Activated T-cell treated with anti-CD3 and anti-CD28 coated beads, Interleukin-2, amount 50 U/mL, for 72 hours (primary cell): Measurements from ENCODE around the gene PPP1R18. TPM values are rescaled to one million over a fixed set of nuclear protein-coding genes. Genes with fewer than 3 reads are reported as not detected.
"Not testable (repeated sequence)": the region's sequence is repeated elsewhere in the genome, so short reads cannot be mapped to it uniquely, and the experiment has no call there.

Experiments
- ATAC-seq, 2 donors: fragments of 150-1000 bp; cut with Tn5 transposase; replicated peaks in 1 of 2; 2 replicates each; pipeline ENCODE4 v1.10.0; 2021; ENCODE audit warnings: moderate library complexity in 2 of 2, mild to moderate bottlenecking in 1 of 2
- DNase-seq, 2 donors: peaks; one replicate each; pipeline ENCODE4 v3.0.0; 2021 to 2022; ENCODE audit warnings: mixed read lengths in 1 of 2
- H3K27ac Mint-ChIP-seq: one replicate; pipeline ENCODE4 v1.8.0; 2022; ENCODE audit warnings: mild to moderate bottlenecking, moderate library complexity, mixed read lengths
- H3K27me3 Mint-ChIP-seq: one replicate; pipeline ENCODE4 v1.8.0; 2022; ENCODE audit warnings: low read depth, mixed read lengths
- H3K36me3 Mint-ChIP-seq, 2 donors: one replicate each; pipeline ENCODE4 v1.8.0; 2022; ENCODE audit warnings: mixed read lengths in 2 of 2, mild to moderate bottlenecking in 1 of 2; ENCODE audit not compliant: insufficient read depth in 2 of 2
- H3K4me1 Mint-ChIP-seq: one replicate; pipeline ENCODE4 v1.8.0; 2022; ENCODE audit warnings: low read depth, mixed read lengths
- H3K4me3 Mint-ChIP-seq, 2 donors: one replicate each; pipeline ENCODE4 v1.8.0; 2022; ENCODE audit warnings: mild to moderate bottlenecking in 2 of 2, mixed read lengths in 2 of 2, moderate library complexity in 2 of 2
- H3K9me3 Mint-ChIP-seq, 2 donors: one replicate each; pipeline ENCODE4 v1.8.0; 2022; ENCODE audit warnings: mixed read lengths in 2 of 2
- total RNA-seq, 2 donors: library from RNA; stranded (reverse); gene quantifications; one replicate each; pipeline ENCODE4 v1.2.3, GENCODE V29; 2022

PPP1R18 gene
- 100 to 1,000 TPM; 179 to 200 TPM for total RNA-seq

DNA sequence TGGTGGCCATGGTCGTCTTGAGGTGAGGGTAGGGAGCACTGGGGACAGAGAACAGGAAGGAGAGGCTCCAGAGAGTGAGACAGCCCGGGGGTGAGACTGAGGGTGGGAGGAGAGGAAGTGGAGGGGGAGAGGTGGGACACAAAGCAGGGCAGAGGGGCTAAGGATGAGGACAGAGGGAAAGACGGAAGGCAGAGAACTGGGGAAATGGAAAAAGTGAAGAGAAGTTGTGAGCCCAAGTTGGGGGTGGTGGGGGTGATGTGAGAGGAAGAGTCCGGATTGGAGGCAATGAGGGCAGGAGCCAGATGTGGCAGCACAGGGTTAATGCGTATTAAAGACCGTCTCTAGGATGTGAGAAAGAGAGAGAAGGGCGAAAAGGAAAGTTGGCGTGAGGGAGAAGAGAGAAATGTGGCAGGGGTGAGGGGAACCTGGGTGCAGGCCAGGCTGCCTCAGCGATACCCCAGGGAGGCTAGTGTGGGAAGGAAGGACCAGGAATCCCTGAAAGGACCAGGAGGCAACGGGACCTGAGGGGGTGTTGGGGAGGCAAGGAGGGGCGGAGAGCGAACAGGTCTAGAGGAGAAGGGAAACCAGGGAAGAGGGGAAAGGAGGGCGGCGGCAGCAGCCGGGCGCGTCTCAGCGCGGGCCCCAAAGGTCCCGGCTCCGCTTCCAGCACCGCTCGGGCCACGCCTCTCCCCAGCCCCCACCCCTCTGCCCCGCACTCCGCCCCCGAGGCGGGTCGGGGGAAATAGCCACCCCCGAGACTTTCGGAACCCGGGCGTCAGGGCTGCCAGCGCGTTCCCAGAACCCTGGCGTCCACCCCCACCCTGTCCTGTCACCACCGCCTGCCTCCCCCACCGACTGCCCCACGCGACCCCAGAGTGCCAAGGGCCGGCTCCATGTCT lies at the start of gene PPP1R18:
Gene PPP1R18, minus strand, starts transcription at position 637 of the 899 bp plus-strand sequence. Its CDS starts 627 bp downstream, at position 10.
- H3K9me3 Mint-ChIP-seq = no peaks in the 10 kb centered on the region
- peaks cover 40% of the 10 kb centered on the region for H3K4me1 Mint-ChIP-seq
- H3K36me3 Mint-ChIP-seq = peaks cover 33 to 39% of the 10 kb centered on the region in 2 donors
- ATAC-seq (peak; percentile 44 to 56), DNase-seq (peak; percentile 86 to 87)
- H3K27ac Mint-ChIP-seq = peak within 1 kb of the TSS; percentile 95
- no peaks in the 10 kb centered on the region for H3K27me3 Mint-ChIP-seq
- H3K4me3 Mint-ChIP-seq = peak within 1 kb of the TSS; percentile 96 to 98

- peaks cover 35 to 59% of the 10 kb centered on the region in 2 donors for H3K36me3 Mint-ChIP-seq
- ATAC-seq = peak; percentile 24 to 30
- no peaks in the 10 kb centered on the region for H3K27me3 Mint-ChIP-seq
- H3K9me3 Mint-ChIP-seq = no peaks in the 10 kb centered on the region
- peak in 1 of 2 donors; percentile 39 for DNase-seq
- H3K4me1 Mint-ChIP-seq = peaks cover 90% of the 10 kb centered on the region
- peak overlapping the region; percentile 91 for H3K27ac Mint-ChIP-seq
- H3K4me3 Mint-ChIP-seq = peak overlapping the region; percentile 75 to 83
Observed at GRCh38 chr6:30735668-30736314, 49.3 kb upstream of the PPP1R18 start.

DNA sequence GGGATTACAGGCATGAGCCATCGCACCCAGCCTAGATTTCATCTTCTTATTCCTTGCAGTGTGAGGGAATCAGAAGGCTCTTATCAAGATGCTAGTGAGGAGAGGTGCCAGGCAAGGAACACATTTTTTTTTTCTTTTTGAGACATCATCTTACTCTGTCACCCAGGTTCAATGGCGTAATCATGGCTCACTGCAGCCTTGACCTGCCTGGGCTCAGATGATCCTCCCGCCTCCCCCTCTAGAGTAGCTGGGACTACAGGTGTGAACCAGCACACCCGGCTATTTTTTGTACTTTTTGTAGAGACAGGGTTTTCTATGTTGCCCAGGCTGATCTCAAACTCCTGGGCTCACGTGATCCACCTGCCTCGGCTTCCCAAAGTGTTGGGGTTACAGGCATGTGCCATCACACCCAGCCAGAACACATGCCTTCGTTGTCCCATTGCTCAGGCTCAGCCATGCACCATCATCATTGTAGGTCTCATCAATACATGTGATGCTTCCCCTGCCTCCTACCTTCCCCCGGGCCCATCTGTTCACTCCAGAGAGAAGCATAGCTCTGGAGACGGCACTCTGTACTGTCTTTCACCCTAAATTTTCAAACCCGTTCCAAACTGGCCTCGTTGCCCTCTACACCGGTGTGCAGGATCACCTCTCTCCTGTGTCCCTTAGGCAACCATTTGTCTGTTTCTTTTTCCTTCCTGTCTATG lies 45.9 kb upstream of the PPP1R18 start:
- Mint-ChIP-seq H3K4me3 (peak overlapping the region in 1 of 2 donors; percentile 4), H3K27ac (no peak overlapping the region), H3K36me3 (peaks cover 21 to 30% of the 10 kb centered on the region in 2 donors), H3K27me3 (no peaks in the 10 kb centered on the region), H3K4me1 (peaks cover 76% of the 10 kb centered on the region), H3K9me3 (no peaks in the 10 kb centered on the region)
- DNase-seq = no peak
- ATAC-seq = no peak

GRCh38 chr6:30730601-30731435 lies 44.4 kb upstream of the PPP1R18 start:
- Mint-ChIP-seq H3K4me3 (peak overlapping the region; percentile 12 to 46), H3K4me1 (peaks cover 60% of the 10 kb centered on the region), H3K27me3 (no peaks in the 10 kb centered on the region), H3K36me3 (peaks cover 13 to 17% of the 10 kb centered on the region in 2 donors), H3K9me3 (no peaks in the 10 kb centered on the region), H3K27ac (no peak overlapping the region)
- peak; percentile 85 to 88 for DNase-seq
- ATAC-seq = peak; percentile 76 to 82

GRCh38 chr6:30727920-30728553 lies 41.6 kb upstream of the PPP1R18 start:
- ATAC-seq (no peak), DNase-seq (no peak)
- Mint-ChIP-seq H3K27ac (peak overlapping the region; percentile 24), H3K4me1 (peaks cover 65% of the 10 kb centered on the region), H3K36me3 (peaks cover 19 to 27% of the 10 kb centered on the region in 2 donors), H3K4me3 (no peak overlapping the region), H3K27me3 (no peaks in the 10 kb centered on the region), H3K9me3 (no peaks in the 10 kb centered on the region)

DNA sequence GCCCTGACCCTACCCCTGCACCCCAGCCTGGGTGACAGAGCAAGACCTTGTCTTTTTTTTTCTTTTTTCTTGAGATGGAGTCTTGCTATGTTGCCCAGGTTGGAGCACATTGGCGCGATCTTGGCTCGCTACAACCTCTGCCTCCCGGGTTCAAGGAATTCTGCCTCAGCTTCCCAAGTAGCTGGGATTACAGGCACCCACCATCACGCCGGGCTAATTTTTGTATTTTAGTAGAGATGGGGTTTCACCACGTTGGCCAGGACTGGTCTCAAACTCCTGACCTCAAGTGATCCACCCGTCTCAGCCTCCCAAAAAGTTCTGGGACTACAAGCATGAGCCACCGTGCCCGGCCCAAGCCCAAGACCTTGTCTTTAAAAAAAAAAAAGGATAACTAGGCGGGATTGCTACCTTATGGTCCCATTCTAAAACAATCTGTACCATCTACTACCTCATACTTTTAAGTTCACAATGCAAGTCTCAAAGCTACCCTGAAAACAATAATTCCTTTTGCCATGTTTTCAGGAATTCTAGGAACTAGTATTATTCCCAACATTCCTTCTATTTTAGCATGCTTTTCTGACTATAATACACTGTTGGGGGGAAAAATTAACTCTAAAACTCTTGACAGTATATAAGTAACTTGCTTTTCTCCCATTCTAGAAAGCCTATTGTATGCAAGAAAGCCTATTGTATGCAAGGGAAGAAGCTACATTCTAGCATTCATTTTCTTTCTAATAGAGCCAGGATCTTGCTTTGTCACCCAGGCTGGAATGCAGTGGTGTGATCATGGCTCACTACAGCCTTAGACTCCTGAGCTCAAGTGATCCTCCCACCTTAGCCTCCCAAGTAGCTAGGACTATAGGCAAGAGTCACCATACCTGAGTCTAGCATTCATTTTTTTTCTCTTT lies 40.3 kb upstream of the PPP1R18 start:
- ATAC-seq = no peak
- Mint-ChIP-seq H3K27ac (peak overlapping the region; percentile 93), H3K4me1 (peaks cover 63% of the 10 kb centered on the region), H3K9me3 (no peaks in the 10 kb centered on the region), H3K36me3 (peaks cover 23 to 35% of the 10 kb centered on the region in 2 donors), H3K27me3 (no peaks in the 10 kb centered on the region), H3K4me3 (no peak overlapping the region)
- no peak for DNase-seq

DNA sequence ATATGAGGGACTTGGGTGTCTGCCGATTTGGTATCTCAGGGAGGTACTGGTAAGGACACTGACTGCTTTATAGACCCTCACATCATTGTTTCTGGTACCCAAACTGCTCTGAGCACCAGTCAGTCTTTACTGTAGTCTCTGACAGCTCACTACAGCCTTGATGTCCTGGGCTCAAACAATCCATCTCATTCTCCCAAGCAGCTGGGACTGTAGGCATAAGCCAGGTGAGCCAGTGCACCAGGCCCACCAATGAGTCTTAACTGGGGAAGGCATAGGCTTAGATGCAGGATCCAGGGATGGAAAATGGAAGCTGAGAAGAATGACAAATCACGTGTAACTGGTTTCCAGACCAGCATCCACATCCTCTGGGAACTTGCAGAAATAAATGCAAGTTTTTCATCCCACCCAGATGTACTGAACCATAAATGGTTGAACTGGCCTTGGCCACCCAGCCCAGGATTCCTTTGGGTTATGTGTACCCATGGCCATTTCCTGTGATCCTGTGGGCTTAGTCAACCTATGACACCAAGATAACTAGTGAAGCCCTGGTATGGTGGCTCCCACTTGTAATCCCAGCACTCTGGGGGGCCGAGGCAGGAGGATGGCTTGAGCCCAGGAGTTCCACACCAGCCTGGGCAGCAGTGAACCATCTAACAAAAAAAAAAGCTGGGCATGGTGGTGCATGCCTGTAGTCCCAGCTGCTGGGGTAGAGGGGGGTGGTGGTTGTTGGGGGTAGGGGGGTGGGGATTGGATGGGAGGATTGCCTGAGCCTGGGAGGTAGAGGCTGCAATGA lies 39.5 kb upstream of the PPP1R18 start:
- no peak for DNase-seq
- ATAC-seq = no peak
- Mint-ChIP-seq H3K27ac (peak overlapping the region; percentile 85), H3K4me3 (no peak overlapping the region), H3K9me3 (no peaks in the 10 kb centered on the region), H3K36me3 (peaks cover 28 to 42% of the 10 kb centered on the region in 2 donors), H3K27me3 (no peaks in the 10 kb centered on the region), H3K4me1 (peaks cover 56% of the 10 kb centered on the region)

- H3K4me1 Mint-ChIP-seq = peaks cover 47% of the 10 kb centered on the region
- H3K4me3 Mint-ChIP-seq = peak overlapping the region; percentile 81 to 94
Observed at GRCh38 chr6:30724906-30725667, 38.6 kb upstream of the PPP1R18 start.

GRCh38 chr6:30723843-30724741 lies 37.6 kb upstream of the PPP1R18 start:
- Mint-ChIP-seq H3K4me3 (peak overlapping the region; percentile 94 to 96), H3K4me1 (peaks cover 51% of the 10 kb centered on the region), H3K36me3 (peaks cover 28 to 48% of the 10 kb centered on the region in 2 donors), H3K27ac (peak overlapping the region; percentile 99)
- H3K9me3 Mint-ChIP-seq, ATAC-seq, H3K27me3 Mint-ChIP-seq: not testable (repeated sequence)
- peak in 1 of 2 donors; percentile 9 for DNase-seq

More at GRCh38 chr6:30724906-30725667, 38.6 kb upstream of the PPP1R18 start:
- no peak for DNase-seq
- Mint-ChIP-seq H3K27me3 (no peaks in the 10 kb centered on the region), H3K9me3 (no peaks in the 10 kb centered on the region), H3K27ac (peak overlapping the region; percentile 55), H3K36me3 (peaks cover 29 to 49% of the 10 kb centered on the region in 2 donors)
- ATAC-seq = no peak
